ENCODE data around the gene SCAF4.
"Not testable (repeated sequence)": the region's sequence is repeated elsewhere in the genome, so short reads cannot be mapped to it uniquely, and the experiment has no call there.

Gene SCAF4

GRCh38 chr21:31741116-31741515, 9.2 kb upstream of the SCAF4 start:
- no peaks in the 10 kb centered on the region for H3K9me3 ChIP-seq (ENCODE audit: insufficient read depth, low read depth, low read length)
- H2AFZ ChIP-seq (ENCODE audit: low read length): no peak overlapping the region
- H3K79me2 ChIP-seq (ENCODE audit: insufficient read depth, low read length): no peaks in the 10 kb centered on the region
- H3F3A ChIP-seq (ENCODE audit: low read depth): no peaks in the 10 kb centered on the region
- H4K20me1 ChIP-seq (ENCODE audit: insufficient read depth, low read length, poor library complexity, severe bottlenecking): no peaks in the 10 kb centered on the region
- no peaks in the 10 kb centered on the region for H3K9me2 ChIP-seq (replicated peaks; ENCODE audit: low read depth, low read length)
- peaks cover 6% of the 10 kb centered on the region for H3K4me1 ChIP-seq (ENCODE audit: insufficient read depth, low read length, poor library complexity, severe bottlenecking)
- no peak overlapping the region for H3K9ac ChIP-seq (ENCODE audit: low read depth, low read length, poor library complexity, severe bottlenecking)
- no peaks in the 10 kb centered on the region for H3K27me3 ChIP-seq (ENCODE audit: insufficient read depth, low read length, poor library complexity, severe bottlenecking)
- TF ChIP-seq EZH2phosphoT487 (IDR thresholded peaks at IDR 0.05; ENCODE audit: borderline replicate concordance) (no peak), CTCF (conservative IDR thresholded peaks at IDR 0.05; ENCODE audit: low read length) (no peak)
- H3K4me2 ChIP-seq (ENCODE audit: low read depth, low read length, poor library complexity, severe bottlenecking): no peak overlapping the region
- H3K36me3 ChIP-seq (ENCODE audit: insufficient read depth, low read length): no peaks in the 10 kb centered on the region
- no peak overlapping the region for H3K4me3 ChIP-seq (ENCODE audit: low read length, poor library complexity, severe bottlenecking)

GRCh38 chr21:31737586-31738397, 5.9 kb upstream of the SCAF4 start:
- not testable (repeated sequence) for H3F3A ChIP-seq (ENCODE audit: low read depth); H3K27me3 ChIP-seq (ENCODE audit: insufficient read depth, low read length, poor library complexity, severe bottlenecking); H3K4me2 ChIP-seq (ENCODE audit: low read depth, low read length, poor library complexity, severe bottlenecking); H3K4me3 ChIP-seq (ENCODE audit: low read length, poor library complexity, severe bottlenecking); H2AFZ ChIP-seq (ENCODE audit: low read length); H4K20me1 ChIP-seq (ENCODE audit: insufficient read depth, low read length, poor library complexity, severe bottlenecking); H3K9me3 ChIP-seq (ENCODE audit: insufficient read depth, low read depth, low read length); H3K9ac ChIP-seq (ENCODE audit: low read depth, low read length, poor library complexity, severe bottlenecking); H3K9me2 ChIP-seq (replicated peaks; ENCODE audit: low read depth, low read length); H3K36me3 ChIP-seq (ENCODE audit: insufficient read depth, low read length)
- peaks cover 13% of the 10 kb centered on the region for H3K4me1 ChIP-seq (ENCODE audit: insufficient read depth, low read length, poor library complexity, severe bottlenecking)
- H3K79me2 ChIP-seq (ENCODE audit: insufficient read depth, low read length): peaks cover 14% of the 10 kb centered on the region

GRCh38 chr21:31735511-31735992, 3.6 kb upstream of the SCAF4 start:
- Histone ChIP-seq H3K4me3 (ENCODE audit: low read length, poor library complexity, severe bottlenecking) (no peak overlapping the region), H4K20me1 (ENCODE audit: insufficient read depth, low read length, poor library complexity, severe bottlenecking) (peaks cover 10% of the 10 kb centered on the region), H3K36me3 (ENCODE audit: insufficient read depth, low read length) (no peaks in the 10 kb centered on the region), H3F3A (ENCODE audit: low read depth) (no peaks in the 10 kb centered on the region), H2AFZ (ENCODE audit: low read length) (no peak overlapping the region), H3K9me3 (ENCODE audit: insufficient read depth, low read depth, low read length) (no peaks in the 10 kb centered on the region), H3K4me1 (ENCODE audit: insufficient read depth, low read length, poor library complexity, severe bottlenecking) (peaks cover 18% of the 10 kb centered on the region), H3K4me2 (ENCODE audit: low read depth, low read length, poor library complexity, severe bottlenecking) (no peak overlapping the region), H3K9ac (ENCODE audit: low read depth, low read length, poor library complexity, severe bottlenecking) (no peak overlapping the region), H3K27me3 (ENCODE audit: insufficient read depth, low read length, poor library complexity, severe bottlenecking) (no peaks in the 10 kb centered on the region), H3K79me2 (ENCODE audit: insufficient read depth, low read length) (peaks cover 30% of the 10 kb centered on the region), H3K9me2 (replicated peaks; ENCODE audit: low read depth, low read length) (no peaks in the 10 kb centered on the region)
- TF ChIP-seq EZH2phosphoT487 (IDR thresholded peaks at IDR 0.05; ENCODE audit: borderline replicate concordance) (no peak), CTCF (conservative IDR thresholded peaks at IDR 0.05; ENCODE audit: low read length) (no peak)

Measured in Loucy (cell line).